CD14-positive monocyte (primary cell): ENCODE measurements around the gene USP34. TPM values are rescaled to one million over a fixed set of nuclear protein-coding genes. Genes with fewer than 3 reads are reported as not detected.

Experiments used
- DNase-seq, 3 donors: peaks; one replicate each; pipeline ENCODE4 v3.0.0-alpha.2; 2011 to 2022
- H2AFZ ChIP-seq: 2 replicates; pipeline ENCODE4 v1.6.0; 2012; ENCODE audit warnings: mild to moderate bottlenecking, low read depth, low read length, inconsistent platforms; ENCODE audit not compliant: insufficient read depth, poor library complexity, severe bottlenecking
- H3K27ac ChIP-seq, 2 donors: 1 replicate in 1 of 2; 2 replicates in 1 of 2; pipeline ENCODE4 v1.5.1; 2012 to 2013; ENCODE audit warnings: low read length in 2 of 2, control low read depth in 1 of 2, inconsistent platforms in 1 of 2, low read depth in 1 of 2, mild to moderate bottlenecking in 1 of 2
- H3K27me3 ChIP-seq, 2 donors: one replicate each; pipeline versions ENCODE4 v1.6.0 to v1.6.1; 2011 to 2013; ENCODE audit warnings: low read length in 2 of 2; ENCODE audit not compliant: control insufficient read depth in 2 of 2, insufficient read depth in 2 of 2
- H3K36me3 ChIP-seq, 2 donors: replicated peaks in 1 of 2; 1 replicate in 1 of 2; 2 replicates in 1 of 2; pipeline versions ENCODE4 v1.5.1 to v1.6.1; 2012 to 2013; ENCODE audit warnings: low read length in 2 of 2, control low read depth in 1 of 2, inconsistent platforms in 1 of 2, mild to moderate bottlenecking in 1 of 2; ENCODE audit not compliant: insufficient read depth in 2 of 2, control insufficient read depth in 1 of 2
- H3K4me1 ChIP-seq, 2 donors: 1 replicate in 1 of 2; 2 replicates in 1 of 2; pipeline versions ENCODE4 v1.5.1 to v1.6.1; 2012 to 2013; ENCODE audit warnings: low read length in 2 of 2, control low read depth in 1 of 2, inconsistent platforms in 1 of 2, mild to moderate bottlenecking in 1 of 2, moderate library complexity in 1 of 2; ENCODE audit not compliant: insufficient read depth in 2 of 2, control insufficient read depth in 1 of 2
- H3K4me2 ChIP-seq: replicated peaks from 2 replicates; pipeline ENCODE3; 2012; ENCODE audit warnings: low read length, moderate library complexity, mild to moderate bottlenecking; ENCODE audit not compliant: poor library complexity, severe bottlenecking; ENCODE audit errors: extremely low read depth
- H3K4me3 ChIP-seq, 3 experiments: fragments of 200-600 bp in 1 of 3; sonication (generic) in 1 of 3; replicated peaks in 1 of 3; 1 replicate in 2 of 3; 2 replicates in 1 of 3; pipeline ENCODE4 v1.5.1; 2011 to 2013; ENCODE audit warnings: low read length in 3 of 3, mild to moderate bottlenecking in 3 of 3, control low read depth in 2 of 3, low read depth in 2 of 3, inconsistent platforms in 1 of 3, moderate library complexity in 1 of 3
- H3K79me2 ChIP-seq: 2 replicates; pipeline ENCODE4 v1.6.0; 2012; ENCODE audit warnings: mild to moderate bottlenecking, control low read depth, inconsistent platforms, low read length, moderate library complexity; ENCODE audit not compliant: insufficient read depth
- H3K9ac ChIP-seq: 2 replicates; pipeline ENCODE4 v1.6.0; 2017; ENCODE audit warnings: low read length, mild to moderate bottlenecking; ENCODE audit not compliant: insufficient read depth, poor library complexity, severe bottlenecking
- H3K9me3 ChIP-seq, 2 donors: replicated peaks in 1 of 2; 1 replicate in 1 of 2; 2 replicates in 1 of 2; pipeline versions ENCODE4 v1.5.1 to v1.6.1; 2012 to 2013; ENCODE audit warnings: low read length in 2 of 2, control low read depth in 1 of 2; ENCODE audit not compliant: control insufficient read depth in 1 of 2, insufficient read depth in 1 of 2
- H4K20me1 ChIP-seq: 2 replicates; pipeline ENCODE4 v1.6.0; 2012; ENCODE audit warnings: mild to moderate bottlenecking, low read length, control low read depth, moderate library complexity; ENCODE audit not compliant: insufficient read depth
- H3K27ac Mint-ChIP-seq, 7 donors: one replicate each; pipeline ENCODE4 v1.8.0; 2020; ENCODE audit warnings: mild to moderate bottlenecking in 7 of 7, mixed read lengths in 7 of 7, moderate library complexity in 6 of 7, inconsistent platforms in 2 of 7
- H3K27me3 Mint-ChIP-seq, 3 donors: one replicate each; pipeline ENCODE4 v1.8.0; 2021 to 2022; ENCODE audit warnings: low read depth in 3 of 3, mild to moderate bottlenecking in 3 of 3, mixed read lengths in 3 of 3, moderate library complexity in 3 of 3, inconsistent platforms in 1 of 3
- H3K36me3 Mint-ChIP-seq, 2 donors: one replicate each; pipeline ENCODE4 v1.8.0; 2020; ENCODE audit warnings: mixed read lengths in 2 of 2, inconsistent platforms in 1 of 2, mild to moderate bottlenecking in 1 of 2
- H3K4me1 Mint-ChIP-seq: one replicate; pipeline ENCODE4 v1.8.0; 2020; ENCODE audit warnings: mild to moderate bottlenecking, mixed read lengths
- H3K4me3 Mint-ChIP-seq, 2 donors: one replicate each; pipeline ENCODE4 v1.8.0; 2020; ENCODE audit warnings: mild to moderate bottlenecking in 2 of 2, mixed read lengths in 2 of 2, moderate library complexity in 1 of 2
- H3K9me3 Mint-ChIP-seq, 7 donors: one replicate each; pipeline ENCODE4 v1.8.0; 2020 to 2022; ENCODE audit warnings: mixed read lengths in 7 of 7, mild to moderate bottlenecking in 6 of 7, moderate library complexity in 6 of 7, inconsistent platforms in 2 of 7
- WGBS: methylation state at CpG from one replicate; pipeline ENCODE4 v1.1.5; 2013; ENCODE audit warnings: missing lambda C conversion rate; ENCODE audit not compliant: insufficient coverage; 5-methylcytosine and 5-hydroxymethylcytosine counted together
- intact Hi-C, 2 donors: fragments of 100-400 bp; cut with micrococcal nuclease; formaldehyde crosslinking; loops; one replicate each; pipeline versions ENCODE4 v1.15.0 to v1.15.1; 2023
- polyA plus RNA-seq, 3 donors: library from polyadenylated mRNA; depleted of rRNA in 1 of 3; unstranded in 2 of 3; stranded (reverse) in 1 of 3; fragments of 300-500 nt in 2 of 3; fragments of >200 nt in 1 of 3; fragmentation: Illumina TruSeq in 2 of 3; gene quantifications; 1 replicate in 2 of 3; 2 replicates in 1 of 3; pipeline ENCODE4 v1.2.3, GENCODE V29; 2012 to 2021
- TF ChIP-seq, protein P1 (sequence below): fragments of 200-600 bp; IDR thresholded peaks from one replicate; pipeline ENCODE4 v1.8.0; 2022; ENCODE audit warnings: antibody characterized with exemption, mild to moderate bottlenecking

Gene USP34
- polyA plus RNA-seq, 3 donors = 2.8 to 47.2 (median 5.9) TPM

DNA sequence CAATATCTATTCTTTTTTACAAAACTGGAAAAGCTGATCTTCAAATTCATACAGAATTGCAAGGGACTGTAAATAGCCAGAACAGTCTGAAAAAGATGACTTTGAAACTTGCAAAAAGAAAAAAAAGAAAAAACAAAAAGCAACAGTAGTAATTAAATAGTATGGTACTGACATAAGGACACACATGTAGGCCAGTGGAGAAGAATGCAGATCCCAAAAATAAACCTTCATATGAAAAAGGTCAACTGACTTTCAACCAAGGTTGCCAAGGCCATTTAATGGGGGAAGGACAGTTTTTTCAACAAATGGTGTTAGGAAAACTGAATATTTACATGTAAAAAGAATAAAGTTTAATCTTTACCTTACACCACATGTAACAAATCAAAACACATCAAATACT is 111.8 kb downstream of the USP34 start:
- intact Hi-C loops = no loop called here
- Histone ChIP-seq H3K36me3 (peaks cover 6 to 40% of the 10 kb centered on the region in 2 donors), H2AFZ (no peak overlapping the region), H3K4me3 (no peak overlapping the region), H3K4me1 (peaks cover 6 to 20% of the 10 kb centered on the region in 2 donors), H3K9ac (no peak overlapping the region), H4K20me1 (peaks cover 48% of the 10 kb centered on the region), H3K27me3 (no peaks in the 10 kb centered on the region), H3K27ac (no peak overlapping the region), H3K9me3 (no peaks in the 10 kb centered on the region), H3K79me2 (peaks cover 17% of the 10 kb centered on the region), H3K4me2 (no peak overlapping the region)
- H3K27ac Mint-ChIP-seq = no peak overlapping the region
- no peak for DNase-seq
- H3K4me1 Mint-ChIP-seq = peaks cover 33% of the 10 kb centered on the region
- TF ChIP-seq, protein P1, sequence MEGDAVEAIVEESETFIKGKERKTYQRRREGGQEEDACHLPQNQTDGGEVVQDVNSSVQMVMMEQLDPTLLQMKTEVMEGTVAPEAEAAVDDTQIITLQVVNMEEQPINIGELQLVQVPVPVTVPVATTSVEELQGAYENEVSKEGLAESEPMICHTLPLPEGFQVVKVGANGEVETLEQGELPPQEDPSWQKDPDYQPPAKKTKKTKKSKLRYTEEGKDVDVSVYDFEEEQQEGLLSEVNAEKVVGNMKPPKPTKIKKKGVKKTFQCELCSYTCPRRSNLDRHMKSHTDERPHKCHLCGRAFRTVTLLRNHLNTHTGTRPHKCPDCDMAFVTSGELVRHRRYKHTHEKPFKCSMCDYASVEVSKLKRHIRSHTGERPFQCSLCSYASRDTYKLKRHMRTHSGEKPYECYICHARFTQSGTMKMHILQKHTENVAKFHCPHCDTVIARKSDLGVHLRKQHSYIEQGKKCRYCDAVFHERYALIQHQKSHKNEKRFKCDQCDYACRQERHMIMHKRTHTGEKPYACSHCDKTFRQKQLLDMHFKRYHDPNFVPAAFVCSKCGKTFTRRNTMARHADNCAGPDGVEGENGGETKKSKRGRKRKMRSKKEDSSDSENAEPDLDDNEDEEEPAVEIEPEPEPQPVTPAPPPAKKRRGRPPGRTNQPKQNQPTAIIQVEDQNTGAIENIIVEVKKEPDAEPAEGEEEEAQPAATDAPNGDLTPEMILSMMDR = no peak
- no peak overlapping the region for H3K4me3 Mint-ChIP-seq
- peaks cover 0 to 2% (median under 1%) of the 10 kb centered on the region in 7 donors for H3K9me3 Mint-ChIP-seq
- peaks cover 35 to 39% of the 10 kb centered on the region in 2 donors for H3K36me3 Mint-ChIP-seq
- peaks cover 0 to 1% (median 0%) of the 10 kb centered on the region in 3 donors for H3K27me3 Mint-ChIP-seq

DNA sequence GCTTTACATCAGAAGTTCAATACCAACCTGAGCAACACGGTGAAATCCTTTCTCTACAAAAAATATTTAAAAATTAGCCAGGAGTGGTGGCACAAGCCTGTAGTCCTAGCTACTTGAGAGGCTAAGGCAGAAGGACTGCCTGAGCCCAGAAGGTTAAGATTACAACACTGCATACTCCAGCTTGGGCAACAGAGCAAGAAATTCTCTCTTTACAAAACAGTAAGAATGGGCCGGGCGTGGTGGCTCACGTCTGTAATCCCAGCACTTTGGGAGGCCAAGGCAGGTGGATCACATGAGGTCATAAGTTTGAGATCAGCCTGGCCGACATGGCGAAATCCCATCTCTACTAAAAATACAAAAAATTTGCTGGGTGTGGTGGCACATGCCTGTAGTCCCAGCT is 113.2 kb downstream of the USP34 start:
- Mint-ChIP-seq H3K9me3 (peaks cover 0 to 6% (median 3%) of the 10 kb centered on the region in 7 donors), H3K4me3 (no peak overlapping the region), H3K27me3 (peaks cover 0 to 3% (median 0%) of the 10 kb centered on the region in 3 donors), H3K36me3 (peaks cover 35 to 45% of the 10 kb centered on the region in 2 donors), H3K4me1 (peaks cover 35% of the 10 kb centered on the region), H3K27ac (peak overlapping the region in 5 of 7 donors; percentile 13 to 76 (median 44))
- peaks cover 7 to 20% of the 10 kb centered on the region in 2 donors for H3K4me1 ChIP-seq
- no peak for DNase-seq
- WGBS = 65% methylated on average over 4 of the region's 6 CpGs
- no peaks in the 10 kb centered on the region for H3K27me3 ChIP-seq
- H3K9ac ChIP-seq = no peak overlapping the region
- no peaks in the 10 kb centered on the region for H3K9me3 ChIP-seq
- intact Hi-C loops = no loop called here
- H3K27ac ChIP-seq = no peak overlapping the region
- no peak overlapping the region for H3K4me3 ChIP-seq
- peaks cover 55% of the 10 kb centered on the region for H4K20me1 ChIP-seq
- H2AFZ ChIP-seq = no peak overlapping the region
- TF ChIP-seq, protein P1 = no peak
- H3K79me2 ChIP-seq = peaks cover 23% of the 10 kb centered on the region
- no peak overlapping the region for H3K4me2 ChIP-seq
- H3K36me3 ChIP-seq = peaks cover 0 to 39% of the 10 kb centered on the region in 2 donors
